ENCODE results near the gene FBL. TPM values are rescaled to one million over a fixed set of nuclear protein-coding genes. Genes with fewer than 3 reads are reported as not detected.
A peak's percentile ranks its signal among the peaks of the same experiment; 100 is the strongest.

The FBL gene
- total RNA-seq, 1 experiment from 2014 or later = 189 TPM

- Histone ChIP-seq H3K9me3 (replicated peaks) (no peaks in the 10 kb centered on the region), H3K4me1 (replicated peaks) (peaks cover 15% of the 10 kb centered on the region), H3K27ac (no peak overlapping the region), H3K4me3 (no peak overlapping the region), H3K36me3 (peaks cover 27% of the 10 kb centered on the region), H3K27me3 (replicated peaks) (no peaks in the 10 kb centered on the region)
- no peak for DNase-seq (ENCODE audit: low read depth in 1 of 2, low spot score in 2 of 2)
These were observed 16.4 kb downstream of the FBL start for GRCh38 chr19:39829702-39830275.

GRCh38 chr19:39828654-39829032 lies 17.5 kb downstream of the FBL start:
- H3K4me1 ChIP-seq (replicated peaks) = peaks cover 16% of the 10 kb centered on the region
- H3K36me3 ChIP-seq = peaks cover 17% of the 10 kb centered on the region
- H3K27ac ChIP-seq = no peak overlapping the region
- H3K9me3 ChIP-seq (replicated peaks) = no peaks in the 10 kb centered on the region
- no peak for DNase-seq (ENCODE audit: low read depth in 1 of 2, low spot score in 2 of 2)
- no peak overlapping the region for H3K4me3 ChIP-seq
- no peaks in the 10 kb centered on the region for H3K27me3 ChIP-seq (replicated peaks)

GRCh38 chr19:39828015-39828653 lies 18.0 kb downstream of the FBL start:
- H3K9me3 ChIP-seq (replicated peaks) = no peaks in the 10 kb centered on the region
- peaks cover 13% of the 10 kb centered on the region for H3K4me1 ChIP-seq (replicated peaks)
- peaks cover 16% of the 10 kb centered on the region for H3K36me3 ChIP-seq
- no peak for DNase-seq (ENCODE audit: low read depth in 1 of 2, low spot score in 2 of 2)
- no peak overlapping the region for H3K27ac ChIP-seq
- H3K27me3 ChIP-seq (replicated peaks) = no peaks in the 10 kb centered on the region
- H3K4me3 ChIP-seq = no peak overlapping the region

- DNase-seq (ENCODE audit: low read depth in 1 of 2, low spot score in 2 of 2) = no peak
- Histone ChIP-seq H3K27me3 (replicated peaks) (no peaks in the 10 kb centered on the region), H3K9me3 (replicated peaks) (no peaks in the 10 kb centered on the region), H3K27ac (no peak overlapping the region), H3K4me1 (replicated peaks) (peaks cover 11% of the 10 kb centered on the region), H3K36me3 (peaks cover 16% of the 10 kb centered on the region), H3K4me3 (no peak overlapping the region)
These were observed 19.0 kb downstream of the FBL start for GRCh38 chr19:39827216-39827615.

- no peaks in the 10 kb centered on the region for H3K27me3 ChIP-seq (replicated peaks)
- H3K4me1 ChIP-seq (replicated peaks) = peaks cover 11% of the 10 kb centered on the region
- H3K27ac ChIP-seq = no peak overlapping the region
- no peak for DNase-seq (ENCODE audit: low read depth in 1 of 2, low spot score in 2 of 2)
- no peak overlapping the region for H3K4me3 ChIP-seq
- no peaks in the 10 kb centered on the region; the same call in 1 of the 2 replicates for H3K9me3 ChIP-seq (replicated peaks)
- H3K36me3 ChIP-seq = peaks cover 14% of the 10 kb centered on the region
These were observed 19.8 kb downstream of the FBL start for GRCh38 chr19:39826311-39826945.

- no peak overlapping the region for H3K4me3 ChIP-seq
- no peaks in the 10 kb centered on the region; the same call in 1 of the 2 replicates for H3K9me3 ChIP-seq (replicated peaks)
- peaks cover 12% of the 10 kb centered on the region for H3K36me3 ChIP-seq
- no peak overlapping the region for H3K27ac ChIP-seq
- H3K4me1 ChIP-seq (replicated peaks) = peaks cover 11% of the 10 kb centered on the region
- no peak for DNase-seq (ENCODE audit: low read depth in 1 of 2, low spot score in 2 of 2)
- no peaks in the 10 kb centered on the region for H3K27me3 ChIP-seq (replicated peaks)
These were observed 20.6 kb downstream of the FBL start for GRCh38 chr19:39825531-39826076.

- DNase-seq (ENCODE audit: low read depth in 1 of 2, low spot score in 2 of 2) = no peak
- H3K27me3 ChIP-seq (replicated peaks) = no peaks in the 10 kb centered on the region
- H3K9me3 ChIP-seq (replicated peaks) = no peaks in the 10 kb centered on the region; the same call in 1 of the 2 replicates
- no peak overlapping the region for H3K27ac ChIP-seq
- H3K36me3 ChIP-seq = peaks cover 8% of the 10 kb centered on the region
- peaks cover 11% of the 10 kb centered on the region for H3K4me1 ChIP-seq (replicated peaks)
- H3K4me3 ChIP-seq = no peak overlapping the region; the same call in 1 of the 2 replicates
These were observed 21.1 kb downstream of the FBL start for GRCh38 chr19:39825093-39825463.

GRCh38 chr19:39824143-39825092 lies 21.8 kb downstream of the FBL start:
- H3K4me3 ChIP-seq = peak overlapping the region; percentile 52
- H3K27me3 ChIP-seq (replicated peaks) = no peaks in the 10 kb centered on the region
- peaks cover 11% of the 10 kb centered on the region for H3K4me1 ChIP-seq (replicated peaks)
- DNase-seq (ENCODE audit: low read depth in 1 of 2, low spot score in 2 of 2) = peak; percentile 72 to 85
- peaks cover 4% of the 10 kb centered on the region for H3K36me3 ChIP-seq
- no peak overlapping the region for H3K27ac ChIP-seq
- H3K9me3 ChIP-seq (replicated peaks) = no peaks in the 10 kb centered on the region; the same call in 1 of the 2 replicates

GRCh38 chr19:39823686-39824085 lies 22.5 kb downstream of the FBL start:
- Histone ChIP-seq H3K4me1 (replicated peaks) (peaks cover 11% of the 10 kb centered on the region), H3K27ac (no peak overlapping the region), H3K27me3 (replicated peaks) (no peaks in the 10 kb centered on the region), H3K36me3 (peaks cover 2% of the 10 kb centered on the region; the same call in 1 of the 2 replicates), H3K4me3 (peak overlapping the region; percentile 52), H3K9me3 (replicated peaks) (no peaks in the 10 kb centered on the region; the same call in 1 of the 2 replicates)
- DNase-seq (ENCODE audit: low read depth in 1 of 2, low spot score in 2 of 2) = no peak

- Histone ChIP-seq H3K27me3 (replicated peaks) (no peaks in the 10 kb centered on the region), H3K4me1 (replicated peaks) (peaks cover 11% of the 10 kb centered on the region), H3K4me3 (no peak overlapping the region), H3K9me3 (replicated peaks) (no peaks in the 10 kb centered on the region; the same call in 1 of the 2 replicates), H3K27ac (no peak overlapping the region), H3K36me3 (no peaks in the 10 kb centered on the region)
- DNase-seq (ENCODE audit: low read depth in 1 of 2, low spot score in 2 of 2) = no peak
These were observed 25.5 kb downstream of the FBL start for GRCh38 chr19:39820696-39821095.

GRCh38 chr19:39819786-39820185 lies 26.4 kb downstream of the FBL start:
- Histone ChIP-seq H3K9me3 (replicated peaks) (no peaks in the 10 kb centered on the region; the same call in 1 of the 2 replicates), H3K36me3 (no peaks in the 10 kb centered on the region), H3K27ac (no peak overlapping the region), H3K27me3 (replicated peaks) (no peaks in the 10 kb centered on the region), H3K4me1 (replicated peaks) (peaks cover 9% of the 10 kb centered on the region), H3K4me3 (no peak overlapping the region)
- DNase-seq (ENCODE audit: low read depth in 1 of 2, low spot score in 2 of 2) = no peak

GRCh38 chr19:39818626-39819097 lies 27.5 kb downstream of the FBL start:
- Histone ChIP-seq H3K9me3 (replicated peaks) (no peaks in the 10 kb centered on the region; the same call in 1 of the 2 replicates), H3K27ac (no peak overlapping the region), H3K27me3 (replicated peaks) (no peaks in the 10 kb centered on the region), H3K4me1 (replicated peaks) (peaks cover 2% of the 10 kb centered on the region), H3K36me3 (no peaks in the 10 kb centered on the region), H3K4me3 (no peak overlapping the region)
- no peak for DNase-seq (ENCODE audit: low read depth in 1 of 2, low spot score in 2 of 2)

- H3K4me3 ChIP-seq = no peak overlapping the region
- no peaks in the 10 kb centered on the region; the same call in 1 of the 2 replicates for H3K9me3 ChIP-seq (replicated peaks)
- H3K4me1 ChIP-seq (replicated peaks) = no peaks in the 10 kb centered on the region
- no peaks in the 10 kb centered on the region for H3K36me3 ChIP-seq
- H3K27ac ChIP-seq = no peak overlapping the region
- DNase-seq (ENCODE audit: low read depth in 1 of 2, low spot score in 2 of 2) = no peak
- H3K27me3 ChIP-seq (replicated peaks) = no peaks in the 10 kb centered on the region
These were observed 28.2 kb downstream of the FBL start for GRCh38 chr19:39817888-39818561.

All from SJSA1 (cell line).